ENCODE results near the gene TOX3. TPM values are rescaled to one million over a fixed set of nuclear protein-coding genes. Genes with fewer than 3 reads are reported as not detected.

TOX3 gene
- total and polyA plus RNA-seq, 2 donors (not counting 1 experiment from before 2014, with no cell fraction given): not detected

GRCh38 chr16:52389045-52389444 is 157.9 kb downstream of the TOX3 start:
- intact Hi-C loops (cut with micrococcal nuclease): no loop called here
- peaks cover 3% of the 10 kb centered on the region for H3K9me3 Mint-ChIP-seq (ENCODE audit: insufficient read depth)
- Histone ChIP-seq H3K4me1 (ENCODE audit: control insufficient read depth in 2 of 2, insufficient read depth in 2 of 2, low read length in 2 of 2) (no peaks in the 10 kb centered on the region), H3K4me3 (ENCODE audit: control extremely low read depth in 1 of 5, extremely low read depth in 1 of 5, insufficient read depth in 1 of 5, low read depth in 2 of 5, low read length in 4 of 5) (no peak overlapping the region), H2AFZ (ENCODE audit: insufficient read depth, low read depth, low read length, poor library complexity, severe bottlenecking) (no peak overlapping the region), H3K9ac (ENCODE audit: low read length) (no peak overlapping the region), H4K20me1 (ENCODE audit: control insufficient read depth, insufficient read depth, low read length, poor library complexity, severe bottlenecking) (no peaks in the 10 kb centered on the region), H3K79me2 (ENCODE audit: control insufficient read depth, insufficient read depth, low read length) (no peaks in the 10 kb centered on the region), H3K36me3 (replicated peaks in 1 of 2; ENCODE audit: control extremely low read depth in 1 of 2, control insufficient read depth in 1 of 2, extremely low read depth in 1 of 2, insufficient read depth in 2 of 2, low read length in 1 of 2) (no peaks in the 10 kb centered on the region), H3K4me2 (replicated peaks; ENCODE audit: low read depth, low read length, poor library complexity, severe bottlenecking) (no peak overlapping the region), H3K9me3 (ENCODE audit: control extremely low read depth in 1 of 3, control insufficient read depth in 2 of 3, insufficient read depth in 1 of 3, low read length in 2 of 3) (no peaks in the 10 kb centered on the region), H3K27ac (ENCODE audit: low read length in 2 of 2) (no peak overlapping the region), H3K27me3 (replicated peaks in 1 of 4; ENCODE audit: control extremely low read depth in 1 of 4, control insufficient read depth in 3 of 4, insufficient read depth in 4 of 4, low read length in 3 of 4) (no peaks in the 10 kb centered on the region)
- CTCF ChIA-PET: no interaction called here
- POLR2A ChIA-PET: no interaction called here
- WGBS (ENCODE audit: insufficient coverage): no CpG with 5 or more reads among the region's 1 CpG
- H3K4me3 Mint-ChIP-seq: no peak overlapping the region
- no peak for TF ChIP-seq EZH2 (IDR thresholded peaks at IDR 0.05; ENCODE audit: borderline replicate concordance, insufficient read depth, low read depth, low read length, poor library complexity, severe bottlenecking)
- TF ChIP-seq CTCF (IDR thresholded peaks at IDR 0.05): no peak
- DNase-seq (no peak), ATAC-seq (ENCODE audit: low read depth) (no peak)
- no peaks in the 10 kb centered on the region for H3K27me3 Mint-ChIP-seq
- no peak overlapping the region for H3K27ac Mint-ChIP-seq
- H3K4me1 Mint-ChIP-seq: no peaks in the 10 kb centered on the region
